ENCODE measurements around the gene SOX13. TPM values are rescaled to one million over a fixed set of nuclear protein-coding genes. Genes with fewer than 3 reads are reported as not detected.

Gene SOX13
- total and polyA plus RNA-seq, 11 donors: 8.2 to 16.0 (median 12.6) TPM

DNA sequence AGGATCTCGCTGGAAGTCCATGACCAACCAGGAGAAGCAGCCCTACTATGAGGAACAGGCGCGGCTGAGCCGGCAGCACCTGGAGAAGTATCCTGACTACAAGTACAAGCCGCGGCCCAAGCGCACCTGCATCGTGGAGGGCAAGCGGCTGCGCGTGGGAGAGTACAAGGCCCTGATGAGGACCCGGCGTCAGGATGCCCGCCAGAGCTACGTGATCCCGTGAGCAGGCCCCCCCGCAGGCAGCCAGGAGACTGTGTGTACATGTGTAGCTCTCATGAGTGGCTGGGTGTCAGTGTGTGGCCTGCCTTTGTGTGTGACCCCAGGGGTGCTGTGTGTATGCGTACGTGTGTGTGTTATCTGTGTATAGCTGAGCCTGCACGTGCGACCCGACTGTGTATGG, 51.7 kb downstream of the SOX13 start:
- DNase-seq: peak in 1 of 5 donors; percentile 53
- intact Hi-C loops (cut with DNase I): loop anchor here in 5 of 10 donors (5.0 to 10.0 kb wide), 5 partner anchors 37 to 150 kb away; partner anchors contain the start of gene SOX13 (in 1 of the 5)
- WGBS, 4 donors: 93 to 95% (median 95%) methylated on average over 6 to 22 of the region's 22 CpGs
- H3K9me3 ChIP-seq: no peaks in the 10 kb centered on the region
- H3K4me3 ChIP-seq: no peak overlapping the region
- no peak for ATAC-seq
- H3K27me3 ChIP-seq: no peaks in the 10 kb centered on the region
- H3K4me1 ChIP-seq: peaks cover 4 to 40% (median 23%) of the 10 kb centered on the region in 12 donors
- no peak overlapping the region for H3K27ac ChIP-seq
- H3K36me3 ChIP-seq: peaks cover 0 to 69% (median 51%) of the 10 kb centered on the region in 9 donors
- no peak for TF ChIP-seq POLR2A (IDR thresholded peaks at IDR 0.05)
- TF ChIP-seq, protein P1, sequence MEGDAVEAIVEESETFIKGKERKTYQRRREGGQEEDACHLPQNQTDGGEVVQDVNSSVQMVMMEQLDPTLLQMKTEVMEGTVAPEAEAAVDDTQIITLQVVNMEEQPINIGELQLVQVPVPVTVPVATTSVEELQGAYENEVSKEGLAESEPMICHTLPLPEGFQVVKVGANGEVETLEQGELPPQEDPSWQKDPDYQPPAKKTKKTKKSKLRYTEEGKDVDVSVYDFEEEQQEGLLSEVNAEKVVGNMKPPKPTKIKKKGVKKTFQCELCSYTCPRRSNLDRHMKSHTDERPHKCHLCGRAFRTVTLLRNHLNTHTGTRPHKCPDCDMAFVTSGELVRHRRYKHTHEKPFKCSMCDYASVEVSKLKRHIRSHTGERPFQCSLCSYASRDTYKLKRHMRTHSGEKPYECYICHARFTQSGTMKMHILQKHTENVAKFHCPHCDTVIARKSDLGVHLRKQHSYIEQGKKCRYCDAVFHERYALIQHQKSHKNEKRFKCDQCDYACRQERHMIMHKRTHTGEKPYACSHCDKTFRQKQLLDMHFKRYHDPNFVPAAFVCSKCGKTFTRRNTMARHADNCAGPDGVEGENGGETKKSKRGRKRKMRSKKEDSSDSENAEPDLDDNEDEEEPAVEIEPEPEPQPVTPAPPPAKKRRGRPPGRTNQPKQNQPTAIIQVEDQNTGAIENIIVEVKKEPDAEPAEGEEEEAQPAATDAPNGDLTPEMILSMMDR (IDR thresholded peaks at IDR 0.05): no peak

DNA sequence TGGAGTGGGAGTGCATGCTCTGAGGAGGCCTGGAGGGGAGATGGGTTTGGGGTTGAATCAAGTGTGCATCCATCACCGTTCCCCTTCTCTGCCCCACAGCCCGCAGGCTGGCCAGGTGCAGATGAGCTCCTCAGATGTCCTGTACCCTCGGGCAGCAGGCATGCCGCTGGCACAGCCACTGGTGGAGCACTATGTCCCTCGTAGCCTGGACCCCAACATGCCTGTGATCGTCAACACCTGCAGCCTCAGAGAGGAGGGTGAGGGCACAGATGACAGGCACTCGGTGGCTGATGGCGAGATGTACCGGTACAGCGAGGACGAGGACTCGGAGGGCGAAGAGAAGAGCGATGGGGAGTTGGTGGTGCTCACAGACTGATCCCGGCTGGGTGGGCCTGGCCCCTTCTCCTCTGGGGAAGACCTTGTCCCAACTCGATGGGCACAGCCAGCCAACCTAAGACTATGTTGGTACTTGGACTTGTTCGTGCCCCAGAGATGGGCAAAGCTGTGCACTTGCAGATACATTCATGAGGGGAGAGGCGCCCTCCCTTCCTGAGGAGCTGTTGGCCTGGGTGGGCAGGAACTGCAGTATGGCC, 52.9 kb downstream of the SOX13 start:
- no peaks in the 10 kb centered on the region for H3K27me3 ChIP-seq
- H3K4me3 ChIP-seq: no peak overlapping the region
- 90 to 95% (median 94%) methylated on average over 16 to 18 of the region's 18 CpGs for WGBS, 4 donors
- intact Hi-C loops (cut with DNase I): loop anchor here in 8 of 10 donors (2.0 to 10.0 kb wide), 8 partner anchors 39 to 255 kb away; partner anchors contain the start of gene SOX13 (in 2 of the 8)
- H3K9me3 ChIP-seq: no peaks in the 10 kb centered on the region
- TF ChIP-seq POLR2A (IDR thresholded peaks at IDR 0.05): no peak
- TF ChIP-seq, protein P1 (IDR thresholded peaks at IDR 0.05): no peak
- ATAC-seq (no peak), DNase-seq (no peak)
- H3K27ac ChIP-seq: no peak overlapping the region
- H3K36me3 ChIP-seq: peaks cover 0 to 58% (median 45%) of the 10 kb centered on the region in 9 donors
- peaks cover 4 to 44% (median 26%) of the 10 kb centered on the region in 12 donors for H3K4me1 ChIP-seq

DNA sequence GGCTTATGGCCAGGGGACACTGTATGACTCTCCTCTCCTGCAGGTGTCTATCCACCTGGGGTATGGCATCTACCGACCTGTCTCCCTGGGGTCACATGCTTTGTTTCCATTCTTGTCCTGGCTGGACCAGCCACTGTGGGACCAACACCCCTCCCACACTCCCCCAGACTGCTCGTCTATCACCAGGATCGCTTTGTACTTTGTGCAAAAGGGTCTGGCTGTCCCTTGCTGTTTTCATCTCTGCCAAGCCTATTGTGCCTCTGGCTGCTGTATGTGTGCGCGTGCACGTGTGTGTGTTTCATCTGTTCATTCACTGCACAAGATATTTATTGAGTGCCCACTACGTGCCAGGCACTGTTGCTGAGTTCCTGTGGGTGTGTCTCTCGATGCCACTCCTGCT, 53.5 kb downstream of the SOX13 start:
- WGBS, 4 donors: 55 to 71% (median 64%) methylated on average over 7 to 8 of the region's 8 CpGs
- Histone ChIP-seq H3K36me3 (peaks cover 0 to 52% (median 41%) of the 10 kb centered on the region in 9 donors), H3K4me3 (no peak overlapping the region), H3K27me3 (no peaks in the 10 kb centered on the region), H3K9me3 (no peaks in the 10 kb centered on the region), H3K4me1 (peaks cover 4 to 48% (median 26%) of the 10 kb centered on the region in 12 donors), H3K27ac (peak overlapping the region in 6 of 12 donors; percentile 32 to 80 (median 54))
- TF ChIP-seq, protein P1 (IDR thresholded peaks at IDR 0.05): no peak
- TF ChIP-seq POLR2A (IDR thresholded peaks at IDR 0.05): no peak
- intact Hi-C loops (cut with DNase I): loop anchor here in 8 of 10 donors (2.0 to 10.0 kb wide), 8 partner anchors 39 to 256 kb away; partner anchors contain the start of gene SOX13 (in 2 of the 8)
- ATAC-seq (no peak), DNase-seq (peak in 1 of 5 donors; percentile 60)

DNA sequence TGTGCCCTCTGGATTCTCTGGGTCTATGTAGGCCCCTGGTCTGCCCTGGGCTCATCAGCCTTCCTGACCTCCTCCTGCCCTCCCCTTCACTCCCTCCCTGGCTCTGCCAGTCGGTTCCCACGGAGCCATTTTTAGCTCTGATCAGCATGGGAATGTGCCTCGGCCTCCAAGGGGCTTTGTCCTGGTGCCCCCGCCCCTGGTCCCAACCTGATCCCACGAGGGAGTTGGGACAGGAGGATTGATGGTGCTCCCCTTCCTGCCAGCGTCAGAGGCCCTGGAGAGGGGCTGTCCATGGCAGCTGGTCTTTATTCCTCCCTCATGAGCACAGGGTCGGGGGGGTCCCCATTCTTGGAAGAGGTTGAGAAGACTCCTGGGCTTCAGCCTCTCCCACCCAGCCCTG, 54.0 kb downstream of the SOX13 start:
- TF ChIP-seq POLR2A (IDR thresholded peaks at IDR 0.05): no peak
- TF ChIP-seq, protein P1 (IDR thresholded peaks at IDR 0.05): no peak
- H3K9me3 ChIP-seq: no peaks in the 10 kb centered on the region
- ATAC-seq (peak in 1 of 4 donors; percentile 8), DNase-seq (peak in 1 of 5 donors; percentile 47)
- 27 to 37% (median 28%) methylated on average over 6 to 7 of the region's 7 CpGs for WGBS, 4 donors
- peak overlapping the region in 11 of 12 donors; percentile 30 to 80 (median 46) for H3K27ac ChIP-seq
- peaks cover 0 to 47% (median 36%) of the 10 kb centered on the region in 9 donors for H3K36me3 ChIP-seq
- H3K27me3 ChIP-seq: no peaks in the 10 kb centered on the region
- peaks cover 4 to 48% (median 26%) of the 10 kb centered on the region in 12 donors for H3K4me1 ChIP-seq
- intact Hi-C loops (cut with DNase I): loop anchor here in 9 of 10 donors (1.0 to 10.0 kb wide), 10 partner anchors 40 to 266 kb away; partner anchors contain the start of genes SOX13 (in 3 of the 9) and SNRPE (in 1 of the 9)
- H3K4me3 ChIP-seq: no peak overlapping the region

All from heart left ventricle (tissue), 16 donors.